ENCODE data around the gene IFT22.

DNA sequence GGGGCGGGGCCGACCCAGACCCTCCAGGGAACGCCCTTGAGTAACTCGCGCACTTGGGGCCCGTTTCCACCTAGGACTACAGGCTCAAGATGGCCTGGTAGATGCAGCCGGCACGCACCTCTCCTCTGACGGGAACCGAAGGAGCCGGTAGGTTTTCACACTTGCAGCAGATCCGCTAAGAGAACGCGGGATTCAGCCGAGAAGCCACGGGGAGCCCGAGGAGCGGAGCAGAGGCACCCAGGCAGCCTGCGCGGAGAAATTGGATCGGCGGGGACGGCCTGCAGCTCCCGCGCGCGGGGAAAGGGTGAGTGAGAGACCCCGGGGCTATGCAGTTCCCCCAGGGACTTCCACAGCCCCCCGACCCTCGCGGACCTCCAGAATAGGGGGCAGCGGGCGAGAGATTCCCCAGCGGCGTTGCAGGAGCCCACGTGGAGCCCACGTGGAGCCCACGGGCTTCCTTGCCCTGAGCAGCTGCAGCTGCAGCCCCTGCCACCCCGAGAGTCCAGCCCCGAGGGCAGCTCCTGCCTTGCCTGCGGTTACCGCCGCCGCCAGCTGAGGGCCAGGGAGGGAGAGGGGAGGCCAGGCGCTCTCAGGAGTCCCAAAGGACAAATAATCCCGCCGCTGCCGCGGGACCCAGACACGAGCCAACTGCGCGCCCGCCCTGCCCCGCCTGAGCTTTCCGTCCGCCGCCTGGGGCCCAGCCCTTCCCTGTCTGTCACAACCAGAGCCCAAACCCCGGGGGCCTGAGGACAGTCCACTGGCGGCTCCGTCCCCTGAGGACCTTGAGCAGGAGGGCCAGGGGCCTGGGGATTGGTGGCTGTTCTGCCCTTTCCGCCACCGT, 13.1 kb downstream of the IFT22 start:
- TF ChIP-seq, protein P1, sequence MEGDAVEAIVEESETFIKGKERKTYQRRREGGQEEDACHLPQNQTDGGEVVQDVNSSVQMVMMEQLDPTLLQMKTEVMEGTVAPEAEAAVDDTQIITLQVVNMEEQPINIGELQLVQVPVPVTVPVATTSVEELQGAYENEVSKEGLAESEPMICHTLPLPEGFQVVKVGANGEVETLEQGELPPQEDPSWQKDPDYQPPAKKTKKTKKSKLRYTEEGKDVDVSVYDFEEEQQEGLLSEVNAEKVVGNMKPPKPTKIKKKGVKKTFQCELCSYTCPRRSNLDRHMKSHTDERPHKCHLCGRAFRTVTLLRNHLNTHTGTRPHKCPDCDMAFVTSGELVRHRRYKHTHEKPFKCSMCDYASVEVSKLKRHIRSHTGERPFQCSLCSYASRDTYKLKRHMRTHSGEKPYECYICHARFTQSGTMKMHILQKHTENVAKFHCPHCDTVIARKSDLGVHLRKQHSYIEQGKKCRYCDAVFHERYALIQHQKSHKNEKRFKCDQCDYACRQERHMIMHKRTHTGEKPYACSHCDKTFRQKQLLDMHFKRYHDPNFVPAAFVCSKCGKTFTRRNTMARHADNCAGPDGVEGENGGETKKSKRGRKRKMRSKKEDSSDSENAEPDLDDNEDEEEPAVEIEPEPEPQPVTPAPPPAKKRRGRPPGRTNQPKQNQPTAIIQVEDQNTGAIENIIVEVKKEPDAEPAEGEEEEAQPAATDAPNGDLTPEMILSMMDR (conservative IDR thresholded peaks at IDR 0.05; ENCODE audit: low read depth, low read length) = no peak
- no peak for TF ChIP-seq EZH2 (IDR thresholded peaks at IDR 0.05; ENCODE audit: borderline replicate concordance, low read depth, low read length, poor library complexity, severe bottlenecking)

Measured in A673 (cell line).